CD4-positive, alpha-beta T cell treated with Interleukin-17A for 4 hours (primary cell): ENCODE measurements around the gene PABPC4L.
"Not testable (repeated sequence)": the region's sequence is repeated elsewhere in the genome, so short reads cannot be mapped to it uniquely, and the experiment has no call there.

ENCODE experiments used
- DNase-seq: peaks from one replicate; pipeline ENCODE4 v3.0.0-alpha.2; 2020; ENCODE audit warnings: mixed read lengths

The PABPC4L gene

DNA sequence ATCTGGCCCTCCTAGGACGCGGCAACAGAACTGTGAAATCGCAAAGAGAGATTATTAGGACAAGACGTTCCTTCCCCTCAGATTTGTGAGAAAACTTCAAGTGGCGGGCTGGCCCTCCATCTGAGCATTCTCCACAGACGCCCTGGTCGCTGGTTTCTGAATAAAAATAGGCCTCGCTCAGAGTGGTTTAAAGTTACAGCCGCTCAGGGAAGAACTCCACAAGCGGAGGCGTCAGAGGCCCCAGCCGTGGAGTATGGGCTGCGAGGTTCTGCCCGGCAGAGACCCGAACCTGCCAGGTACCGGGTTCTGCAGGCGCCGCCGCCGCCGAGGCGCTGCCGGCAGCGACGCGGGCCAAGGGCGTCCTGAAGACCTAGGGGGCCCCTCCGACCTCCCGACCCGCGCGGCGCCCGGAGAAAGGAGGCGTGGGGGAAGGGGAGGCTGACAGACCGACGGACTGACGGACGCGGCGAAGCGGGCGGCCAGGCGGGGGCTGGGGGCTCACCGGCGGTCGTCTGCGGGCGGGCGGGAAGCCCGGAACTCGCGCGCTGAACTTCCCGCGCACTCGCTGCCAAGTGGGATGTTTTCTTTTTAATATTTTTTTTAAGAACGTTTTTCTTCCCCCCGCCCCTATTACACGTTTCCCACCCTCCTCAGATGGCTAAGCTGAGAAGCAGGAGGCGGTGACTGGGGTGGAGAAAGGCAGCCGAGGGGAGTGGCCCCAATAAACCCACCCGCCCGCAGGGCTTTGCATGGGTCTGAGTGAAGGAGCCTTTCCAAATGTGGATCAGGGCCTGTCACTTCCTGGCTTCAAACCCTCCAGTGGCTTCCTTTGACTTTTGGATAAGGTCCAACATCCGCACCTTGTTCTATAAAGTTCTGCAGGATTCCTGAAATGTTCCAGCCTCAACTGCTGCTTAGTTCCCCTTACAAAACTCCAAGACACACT, at the start of gene PABPC4L:
Gene PABPC4L (minus strand): TSS at position 574 of the 946 bp plus-strand sequence. CDS start 770 bp downstream, outside the sequence.
- DNase-seq: no peak

DNA sequence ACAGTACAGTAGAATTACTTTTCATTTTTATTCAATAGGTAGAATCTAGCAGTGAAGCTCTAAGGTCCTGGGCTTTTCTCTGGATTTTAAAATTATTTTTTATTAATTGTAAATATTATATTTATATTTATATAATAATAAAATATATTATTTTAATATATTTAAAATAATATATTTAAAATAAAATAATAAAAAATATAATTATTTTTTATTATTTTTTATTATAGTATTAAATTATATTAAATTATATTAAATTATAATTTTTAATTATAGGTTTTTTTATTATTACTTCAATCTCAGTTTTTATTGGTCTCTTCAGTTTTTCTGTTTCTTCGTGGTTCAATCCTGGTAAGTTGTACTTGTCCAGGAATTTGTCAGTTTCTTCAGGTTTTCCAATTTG, 49.7 kb upstream of the PABPC4L start:
- no peak for DNase-seq

DNA sequence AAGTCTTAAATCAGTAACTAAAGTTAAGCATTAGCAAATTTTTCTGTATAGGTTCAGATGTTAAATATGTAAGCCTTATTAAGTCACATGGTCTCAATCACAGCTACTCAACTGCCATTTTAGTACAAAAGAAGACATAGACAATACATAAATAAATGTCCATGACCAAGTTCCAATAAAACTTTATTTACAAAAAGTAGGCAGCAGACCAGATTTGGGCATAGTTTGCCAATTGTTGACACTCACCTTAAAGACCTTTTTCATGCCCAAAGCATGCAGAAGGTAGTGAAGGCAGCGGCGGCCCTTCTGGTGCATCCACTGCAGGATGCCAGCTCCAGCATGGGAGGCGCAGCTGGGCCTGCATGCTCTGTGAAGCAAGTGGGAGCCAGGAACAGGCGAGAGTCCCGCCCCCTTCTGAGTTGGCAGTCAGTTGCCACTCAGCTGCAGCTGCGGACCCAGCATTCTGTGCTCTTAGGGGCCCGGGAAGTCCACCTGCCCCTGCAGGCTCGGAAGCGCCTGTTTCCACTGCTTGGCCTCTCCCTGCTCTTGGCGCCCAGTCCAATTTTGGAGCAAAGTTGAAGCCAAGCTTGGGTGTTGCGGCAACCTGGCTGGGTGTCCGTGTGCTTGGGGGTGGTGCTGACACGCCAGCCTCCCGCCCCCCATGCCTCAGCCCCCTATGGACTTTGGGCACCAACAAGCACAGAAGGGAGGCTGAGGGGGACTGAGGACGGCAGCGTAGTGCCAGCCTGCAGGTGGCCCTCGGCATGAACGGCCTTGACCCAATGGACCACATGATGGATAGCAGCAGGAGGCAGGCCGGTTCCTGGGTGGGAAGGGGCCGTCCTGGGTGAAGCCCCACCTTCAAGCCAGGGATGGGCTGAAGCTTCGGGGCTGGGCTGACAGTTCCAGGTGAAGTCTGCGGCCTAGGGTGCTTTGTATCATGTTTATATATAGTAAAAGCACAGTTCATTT, 42.4 kb upstream of the PABPC4L start:
- no peak for DNase-seq

DNA sequence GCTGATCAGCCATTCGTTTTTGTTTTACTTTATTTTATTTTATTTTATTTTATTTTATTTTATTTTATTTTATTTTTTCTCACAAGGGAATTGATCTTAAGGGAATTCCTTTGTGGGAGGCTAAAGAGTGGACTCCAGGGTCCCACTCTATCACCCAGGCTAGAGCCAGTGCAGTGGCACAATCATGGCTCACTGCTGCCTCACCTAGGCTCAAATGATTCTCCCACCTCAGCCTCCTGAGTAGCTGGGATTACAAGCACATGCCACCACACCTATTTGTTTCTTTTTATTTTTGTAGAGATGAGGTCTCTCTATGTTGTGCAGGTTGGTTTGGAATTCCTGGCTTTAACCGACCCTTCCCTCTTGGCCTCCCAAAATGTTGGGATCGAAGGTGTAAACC, 17.5 kb upstream of the PABPC4L start:
- DNase-seq: no peak

DNA sequence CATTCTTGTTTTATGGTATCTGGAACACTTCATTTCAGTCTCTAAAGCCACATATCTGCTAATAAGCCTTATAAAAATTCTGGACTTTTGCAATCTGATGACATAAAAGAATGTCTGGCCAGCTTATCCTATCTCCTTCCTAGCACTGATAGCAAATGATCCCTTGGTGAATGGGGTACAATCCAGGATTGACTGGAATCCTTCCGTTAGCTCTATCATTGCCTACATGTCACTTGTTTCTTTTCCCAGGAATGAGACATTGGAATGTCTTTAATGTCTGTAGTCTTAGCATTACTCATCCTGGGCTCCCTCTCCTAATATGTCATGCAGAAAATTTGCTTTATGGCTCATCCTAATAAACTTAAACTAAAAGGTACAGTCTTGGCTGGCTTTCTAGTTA, 14.8 kb upstream of the PABPC4L start:
- DNase-seq: no peak

DNA sequence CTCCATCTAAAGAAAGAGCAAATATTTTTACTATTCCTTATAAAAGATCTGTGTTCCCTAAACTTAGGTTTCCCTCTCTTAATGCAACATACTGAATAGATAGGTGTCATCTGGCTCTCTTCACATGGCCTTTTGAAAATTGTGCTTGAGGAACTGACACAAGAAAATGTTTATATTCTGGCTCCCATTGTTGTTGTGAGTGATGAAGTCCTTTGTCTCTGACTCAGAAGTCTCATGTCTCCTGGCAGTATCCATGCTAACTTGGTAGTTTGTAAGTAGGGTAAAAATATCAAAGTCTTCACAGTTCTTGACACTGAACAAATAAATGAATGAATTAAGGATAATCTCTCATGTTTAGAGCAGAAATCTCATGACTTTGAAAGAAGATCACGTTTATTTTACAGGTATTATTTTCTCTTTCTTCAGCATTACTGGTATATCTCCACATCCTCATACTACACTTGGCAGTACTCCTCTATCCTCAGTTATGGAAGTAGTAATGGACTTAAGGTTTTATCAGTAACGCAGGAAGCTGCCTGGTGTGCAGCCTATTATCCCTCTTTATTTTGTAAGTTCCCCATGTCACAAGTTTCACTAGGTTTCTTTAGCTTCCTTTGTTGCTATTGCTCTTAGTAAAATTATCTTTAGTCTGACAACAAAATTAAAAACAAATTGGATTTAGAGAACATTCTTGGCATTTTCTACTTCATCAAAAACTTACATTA, 14.2 kb upstream of the PABPC4L start:
- DNase-seq: no peak

DNA sequence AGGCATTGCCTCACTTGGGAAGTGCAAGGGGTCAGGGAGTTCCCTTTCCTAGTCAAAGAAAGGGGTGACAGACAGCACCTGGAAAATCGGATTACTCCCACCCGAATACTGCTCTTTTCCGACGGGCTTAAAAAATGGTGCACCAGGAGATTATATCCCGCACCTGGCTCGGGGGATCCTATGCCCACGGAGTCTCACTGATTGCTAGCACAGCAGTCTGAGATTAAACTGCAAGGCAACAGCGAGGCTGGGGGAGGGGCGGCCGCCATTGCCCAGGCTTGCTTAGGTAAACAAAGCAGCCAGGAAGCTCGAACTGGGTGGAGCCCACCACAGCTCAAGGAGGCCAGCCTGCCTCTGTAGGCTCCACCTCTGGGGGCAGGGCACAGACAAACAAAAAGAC, 6.4 kb upstream of the PABPC4L start:
- not testable (repeated sequence) for DNase-seq

DNA sequence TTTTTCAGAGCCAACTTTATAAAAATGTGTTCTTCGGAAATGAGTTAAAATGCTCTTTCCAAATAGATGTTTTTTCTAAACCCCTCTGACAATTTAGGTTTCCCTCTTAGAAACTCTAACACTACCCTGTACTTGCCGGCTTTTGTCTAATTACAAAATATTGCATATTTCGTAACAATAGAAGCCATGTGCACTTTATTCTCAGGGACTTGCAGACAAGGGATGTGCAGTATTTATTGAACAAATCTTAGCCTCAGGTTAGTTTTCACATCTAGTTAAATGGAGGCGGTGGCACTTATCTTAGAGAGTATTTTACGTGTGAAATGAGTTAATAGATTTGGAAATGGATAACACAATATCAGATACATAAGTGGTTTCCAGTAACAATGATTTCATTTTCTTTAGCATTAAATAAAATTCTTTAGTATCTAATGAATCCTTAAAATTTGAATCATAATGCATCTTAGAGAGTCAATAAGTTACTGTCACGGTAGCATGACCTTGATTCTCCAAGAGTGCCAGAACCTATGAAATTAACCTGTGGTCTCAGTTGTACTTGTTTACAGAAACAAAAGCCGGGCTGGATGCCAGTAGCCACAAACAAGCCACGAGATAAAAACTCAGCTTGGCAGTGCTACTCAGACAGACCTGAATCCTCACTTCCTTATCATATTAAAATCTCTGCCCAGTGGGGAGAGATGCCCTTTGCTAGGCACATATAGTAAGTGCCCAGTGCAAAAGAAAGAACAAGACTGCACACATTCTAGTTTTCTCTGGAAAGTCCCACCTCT, 772 bp upstream of the PABPC4L start:
- no peak for DNase-seq

DNA sequence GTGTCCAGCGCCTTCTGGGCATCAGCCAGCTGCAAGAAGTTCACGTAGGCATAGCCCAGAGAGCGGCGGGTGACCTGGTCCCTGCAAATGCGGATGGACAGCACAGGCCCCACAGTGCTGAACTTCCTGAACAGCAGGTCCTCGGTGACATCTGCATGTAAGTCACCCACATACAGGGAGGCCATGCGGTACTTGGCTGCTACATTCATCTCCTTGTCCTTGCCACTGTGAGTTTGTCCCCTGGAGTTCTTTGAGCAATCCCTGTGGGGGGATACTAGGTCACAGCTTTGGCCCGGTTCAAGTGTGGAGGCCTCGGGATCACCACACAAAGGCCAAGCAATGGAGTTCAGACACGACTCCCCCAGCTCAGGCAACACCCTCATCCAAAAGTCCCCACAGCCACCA, 776 bp downstream of the PABPC4L start:
- DNase-seq: no peak

DNA sequence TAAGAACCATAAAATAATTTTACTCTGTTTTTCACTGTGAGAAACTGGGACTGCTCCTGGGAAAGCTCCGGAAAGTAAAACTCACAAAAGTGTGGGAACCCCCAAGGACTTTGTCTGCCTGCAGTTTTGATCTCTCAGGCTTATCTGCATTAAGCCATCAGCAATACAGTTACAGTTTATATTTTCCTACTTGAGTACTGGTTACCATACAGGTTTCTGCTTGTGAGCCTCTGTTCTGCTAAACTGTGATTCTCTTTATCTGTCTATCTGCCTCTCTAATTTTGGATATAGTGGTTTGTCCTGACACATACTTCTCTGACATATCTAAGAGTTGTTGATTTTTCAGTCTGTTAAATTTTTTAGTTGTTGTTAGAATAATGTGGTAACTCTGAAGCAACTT, 11.6 kb downstream of the PABPC4L start:
- DNase-seq: no peak

DNA sequence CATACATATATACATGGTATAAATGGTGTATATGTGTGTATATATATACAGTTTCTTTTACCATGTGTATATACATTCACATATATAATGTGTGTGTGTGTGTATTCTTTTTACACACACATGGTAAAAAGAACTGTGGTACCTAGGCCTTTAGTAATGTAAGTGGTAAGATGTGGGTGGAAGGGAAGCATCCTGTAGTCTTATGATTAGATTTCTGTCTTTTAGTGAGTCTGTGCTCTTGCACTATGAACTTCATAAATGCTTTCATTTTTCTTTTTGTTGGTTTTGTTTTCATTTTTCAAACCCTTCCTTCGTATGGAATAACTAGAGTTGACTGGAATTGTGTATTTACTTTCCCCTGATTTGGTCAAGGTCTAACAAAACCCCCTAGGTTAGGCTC, 12.1 kb downstream of the PABPC4L start:
- DNase-seq: no peak

DNA sequence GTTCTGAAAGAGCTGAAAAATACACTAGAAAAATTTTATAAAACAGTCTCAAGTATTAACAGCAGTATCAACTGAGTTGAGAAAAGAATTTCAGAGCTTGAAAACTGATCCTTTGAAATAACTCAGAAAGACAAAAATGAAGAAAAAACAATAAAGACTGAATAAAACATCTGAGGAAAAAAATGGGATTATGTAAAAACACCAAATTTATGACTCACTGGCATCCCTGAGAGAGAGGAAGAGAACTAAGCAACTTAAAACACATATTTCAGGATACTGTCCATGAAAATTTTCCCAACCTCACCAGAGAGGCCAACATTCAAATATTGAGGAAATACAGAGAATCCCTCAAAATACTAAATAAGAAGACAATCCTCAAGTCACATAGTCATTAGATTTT, 22.9 kb downstream of the PABPC4L start:
- no peak for DNase-seq

DNA sequence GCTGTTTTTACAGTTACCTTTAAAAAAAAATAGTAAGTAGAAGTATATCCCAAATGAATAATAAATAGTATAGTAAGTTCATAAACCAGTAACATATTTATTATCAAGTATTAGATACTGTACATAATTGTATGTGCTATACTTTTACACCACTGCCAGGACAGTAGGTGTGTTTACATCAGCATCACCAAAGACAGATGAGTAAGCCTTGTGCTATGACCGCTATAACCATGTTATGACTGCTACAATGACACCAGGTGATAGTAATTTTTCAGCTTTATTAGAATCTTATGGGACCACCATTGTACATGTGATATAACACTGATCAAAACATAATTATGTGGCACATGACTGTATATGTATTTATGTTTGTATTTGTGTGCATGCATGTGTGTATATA, 27.3 kb downstream of the PABPC4L start:
- DNase-seq: no peak

DNA sequence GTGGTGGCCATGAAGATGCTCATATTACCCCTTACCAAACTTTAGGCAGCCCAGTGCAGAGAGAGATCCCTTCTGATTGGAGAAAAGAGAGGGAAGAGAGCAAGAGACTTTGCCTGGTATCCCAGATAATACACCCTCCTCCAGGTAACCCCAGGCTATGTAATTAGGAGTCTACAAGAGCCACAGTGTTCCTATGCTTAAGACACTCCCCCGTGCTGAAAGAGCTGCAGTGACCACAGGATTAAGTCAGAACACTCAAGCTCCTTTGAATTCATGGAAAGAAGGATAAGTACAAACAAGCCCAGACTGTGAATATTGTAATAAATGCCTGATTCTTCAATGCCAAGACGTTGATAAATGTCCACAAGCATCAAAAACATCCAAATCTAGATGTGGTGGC, 41.4 kb downstream of the PABPC4L start:
- DNase-seq: no peak

DNA sequence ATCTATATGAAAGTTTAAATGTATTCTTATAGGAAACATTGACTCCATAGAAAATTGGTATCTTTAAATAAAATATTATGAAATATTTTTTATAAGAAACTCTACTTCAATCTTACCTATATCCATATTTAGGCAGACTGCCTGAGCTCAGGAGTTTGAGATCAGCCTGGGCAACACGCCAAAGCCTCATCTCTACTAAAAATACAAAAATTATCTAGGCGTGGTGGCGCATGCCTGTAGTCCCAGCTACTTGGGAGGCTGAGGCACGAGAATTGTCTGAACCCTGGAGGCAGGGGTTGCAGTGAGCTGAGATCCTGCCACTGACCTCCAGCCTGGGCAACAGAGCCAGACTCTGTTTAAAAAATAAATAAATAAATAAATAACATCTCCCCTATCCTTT, 47.5 kb downstream of the PABPC4L start:
- no peak for DNase-seq

DNA sequence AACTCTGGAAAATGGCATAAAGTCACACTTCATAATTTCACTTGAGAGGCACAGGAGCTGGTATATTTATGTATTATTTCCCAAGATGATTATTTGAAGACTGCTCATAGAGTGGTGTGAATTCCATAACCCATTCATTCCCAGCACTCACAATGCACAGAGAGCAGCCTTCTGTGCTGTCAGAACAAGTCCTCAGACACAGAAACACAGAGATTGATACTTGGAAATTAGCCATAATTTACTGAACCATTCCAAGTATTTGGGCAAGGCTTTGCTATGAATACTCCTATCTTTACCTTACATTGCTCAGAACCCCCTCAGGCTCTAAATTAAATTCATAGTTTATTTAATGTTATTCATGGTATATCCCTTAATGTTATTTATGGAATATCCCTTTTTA, 53.6 kb downstream of the PABPC4L start:
- no peak for DNase-seq
